Natural killer cell (primary cell): ENCODE results near the gene IL1RAPL1. TPM values are rescaled to one million over a fixed set of nuclear protein-coding genes. Genes with fewer than 3 reads are reported as not detected.

Source experiments
- ATAC-seq, 3 donors: fragments of 150-1000 bp in 2 of 3; fragments of 200-7000 bp in 1 of 3; cut with Tn5 transposase; 1 replicate in 1 of 3; 2 replicates in 2 of 3; pipeline ENCODE4 v1.10.0; 2021; ENCODE audit warnings: mild to moderate bottlenecking in 2 of 3, moderate library complexity in 2 of 3
- DNase-seq, 2 donors: peaks; one replicate each; pipeline versions ENCODE4 v3.0.0 to v3.0.0-alpha.2; 2013 to 2021; ENCODE audit warnings: mixed read lengths in 1 of 2
- H3K27ac ChIP-seq: one replicate; pipeline ENCODE4 v1.5.1; 2013; ENCODE audit warnings: mild to moderate bottlenecking, low read length
- H3K27me3 ChIP-seq: one replicate; pipeline ENCODE4 v1.6.1; 2013; ENCODE audit warnings: low read length; ENCODE audit not compliant: control insufficient read depth, insufficient read depth
- H3K36me3 ChIP-seq: one replicate; pipeline ENCODE4 v1.6.1; 2013; ENCODE audit warnings: low read length; ENCODE audit not compliant: control insufficient read depth, insufficient read depth
- H3K4me1 ChIP-seq: one replicate; pipeline ENCODE4 v1.6.1; 2013; ENCODE audit warnings: low read length; ENCODE audit not compliant: control insufficient read depth, insufficient read depth
- H3K4me3 ChIP-seq: one replicate; pipeline ENCODE4 v1.5.1; 2013; ENCODE audit warnings: low read length
- H3K9me3 ChIP-seq: one replicate; pipeline ENCODE4 v1.6.1; 2013; ENCODE audit warnings: low read length; ENCODE audit not compliant: control insufficient read depth, insufficient read depth
- H3K27ac Mint-ChIP-seq, 2 donors: one replicate each; pipeline ENCODE4 v1.8.0; 2022; ENCODE audit warnings: mild to moderate bottlenecking in 2 of 2, mixed read lengths in 2 of 2, moderate library complexity in 1 of 2
- H3K27me3 Mint-ChIP-seq, 2 donors: one replicate each; pipeline ENCODE4 v1.8.0; 2022; ENCODE audit warnings: low read depth in 2 of 2, mixed read lengths in 2 of 2
- H3K36me3 Mint-ChIP-seq: one replicate; pipeline ENCODE4 v1.8.0; 2022; ENCODE audit warnings: mixed read lengths
- H3K4me1 Mint-ChIP-seq, 2 donors: one replicate each; pipeline ENCODE4 v1.8.0; 2022; ENCODE audit warnings: mixed read lengths in 2 of 2
- H3K4me3 Mint-ChIP-seq: one replicate; pipeline ENCODE4 v1.8.0; 2022; ENCODE audit warnings: mild to moderate bottlenecking, moderate library complexity, mixed read lengths
- H3K9me3 Mint-ChIP-seq, 2 donors: one replicate each; pipeline ENCODE4 v1.8.0; 2022; ENCODE audit warnings: mixed read lengths in 2 of 2
- CTCF ChIP-seq: fragments of 200-600 bp; IDR thresholded peaks from one replicate; pipeline ENCODE4 v1.8.0; 2022; ENCODE audit warnings: antibody characterized with exemption
- WGBS: methylation state at CpG from one replicate; pipeline ENCODE4 v1.1.7; 2013; ENCODE audit warnings: missing lambda C conversion rate; ENCODE audit not compliant: insufficient coverage; 5-methylcytosine and 5-hydroxymethylcytosine counted together
- intact Hi-C: fragments of 100-400 bp; cut with micrococcal nuclease; formaldehyde crosslinking; loops from one replicate; pipeline ENCODE4 v1.14.2; 2022
- total RNA-seq, 4 donors: library from RNA; stranded (reverse); fragments of 120-200 nt in 1 of 4; gene quantifications; one replicate each; pipeline versions ENCODE4 v1.2.3 to v1.2.4, GENCODE V29; 2013 to 2022

IL1RAPL1 gene
- total RNA-seq, 3 donors from 2014 or later (not counting 1 experiment from before 2014, with no cell fraction given) = not detected

DNA sequence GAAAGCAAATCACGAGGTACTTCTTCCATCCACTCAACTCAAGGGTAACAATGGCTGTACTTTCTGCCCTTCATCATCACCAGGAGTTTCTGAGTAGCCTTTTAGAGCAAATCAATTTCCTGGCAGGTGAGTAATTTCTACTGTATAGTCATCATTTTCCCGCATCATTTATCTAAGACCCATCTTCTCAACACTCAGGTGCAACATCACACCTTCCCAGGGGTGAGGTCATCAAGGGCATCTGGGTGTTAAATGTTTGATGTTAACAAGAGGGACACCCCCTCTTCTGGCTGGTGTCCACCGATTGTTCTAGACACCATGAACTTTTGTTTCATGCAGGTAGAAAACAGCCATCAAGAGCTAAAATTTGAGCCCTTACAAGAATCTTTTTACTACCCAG lies 1314.8 kb downstream of the IL1RAPL1 start:
- Mint-ChIP-seq H3K9me3 (peaks cover 0 to 3% of the 10 kb centered on the region in 2 donors), H3K27ac (no peak overlapping the region), H3K4me1 (no peaks in the 10 kb centered on the region), H3K4me3 (no peak overlapping the region), H3K27me3 (no peaks in the 10 kb centered on the region), H3K36me3 (no peaks in the 10 kb centered on the region)
- H3K36me3 ChIP-seq = no peaks in the 10 kb centered on the region
- TF ChIP-seq CTCF = no peak
- no peaks in the 10 kb centered on the region for H3K27me3 ChIP-seq
- no peaks in the 10 kb centered on the region for H3K9me3 ChIP-seq
- ATAC-seq = no peak
- intact Hi-C loops = no loop called here
- 27% methylated on average over 2 of the region's 3 CpGs for WGBS
- DNase-seq = no peak
- H3K27ac ChIP-seq = no peak overlapping the region
- H3K4me1 ChIP-seq = no peaks in the 10 kb centered on the region
- no peak overlapping the region for H3K4me3 ChIP-seq

DNA sequence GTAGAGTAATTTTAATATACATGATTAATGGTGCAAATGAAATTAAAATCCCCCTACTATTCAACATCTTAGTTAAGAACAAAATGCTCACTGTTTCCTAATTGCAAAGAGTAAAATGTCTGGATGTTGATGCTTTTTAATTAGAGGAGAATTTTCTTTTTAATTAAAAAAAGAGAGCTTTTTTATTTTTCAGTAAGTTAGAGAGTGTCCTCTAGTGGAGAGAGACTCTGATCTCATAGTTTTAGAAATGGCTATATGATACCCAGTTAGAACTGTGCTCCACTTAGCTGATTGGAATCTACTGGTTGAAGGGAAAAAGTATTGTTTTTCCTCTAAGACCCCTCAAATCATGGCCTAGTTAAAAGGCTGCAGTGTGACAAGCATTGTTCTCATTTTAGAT lies 1316.1 kb downstream of the IL1RAPL1 start:
- Histone ChIP-seq H3K4me3 (no peak overlapping the region), H3K4me1 (no peaks in the 10 kb centered on the region), H3K9me3 (no peaks in the 10 kb centered on the region), H3K27me3 (no peaks in the 10 kb centered on the region), H3K36me3 (no peaks in the 10 kb centered on the region), H3K27ac (no peak overlapping the region)
- no peak overlapping the region for H3K4me3 Mint-ChIP-seq
- H3K4me1 Mint-ChIP-seq = no peaks in the 10 kb centered on the region
- peaks cover 0 to 3% of the 10 kb centered on the region in 2 donors for H3K9me3 Mint-ChIP-seq
- ATAC-seq (no peak), DNase-seq (no peak)
- no peaks in the 10 kb centered on the region for H3K27me3 Mint-ChIP-seq
- H3K36me3 Mint-ChIP-seq = no peaks in the 10 kb centered on the region
- TF ChIP-seq CTCF = no peak
- intact Hi-C loops = no loop called here
- H3K27ac Mint-ChIP-seq = no peak overlapping the region

- Histone ChIP-seq H3K27me3 (no peaks in the 10 kb centered on the region), H3K4me1 (no peaks in the 10 kb centered on the region), H3K4me3 (no peak overlapping the region), H3K9me3 (no peaks in the 10 kb centered on the region), H3K27ac (no peak overlapping the region), H3K36me3 (no peaks in the 10 kb centered on the region)
- Mint-ChIP-seq H3K27ac (no peak overlapping the region), H3K27me3 (no peaks in the 10 kb centered on the region), H3K36me3 (no peaks in the 10 kb centered on the region), H3K4me3 (no peak overlapping the region), H3K9me3 (peaks cover 3 to 4% of the 10 kb centered on the region in 2 donors), H3K4me1 (no peaks in the 10 kb centered on the region)
- intact Hi-C loops = no loop called here
- no peak for DNase-seq
- no peak for TF ChIP-seq CTCF
- no CpG with 5 or more reads among the region's 4 CpGs for WGBS
- ATAC-seq = no peak
Observed at GRCh38 chrX:29911673-29912072, 1324.4 kb downstream of the IL1RAPL1 start.

DNA sequence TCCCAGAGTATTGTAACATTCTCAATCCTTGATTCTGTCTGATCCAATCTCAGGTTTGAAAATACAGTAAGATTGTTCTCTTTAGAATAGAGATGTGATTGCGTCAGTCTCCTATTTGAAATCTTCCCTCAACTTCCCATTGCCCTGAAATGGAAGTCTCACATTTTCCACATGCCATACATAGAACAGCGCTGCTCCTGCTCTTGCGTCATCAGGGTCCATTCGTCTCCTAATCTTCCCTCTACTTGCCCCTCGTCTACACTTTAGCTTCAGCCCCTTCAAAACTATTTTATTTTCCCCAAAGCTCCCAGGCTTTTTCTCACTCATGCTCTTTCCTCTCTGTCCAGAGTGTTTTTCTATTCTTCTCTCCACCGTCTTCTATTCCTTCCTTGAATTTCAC lies 1326.4 kb downstream of the IL1RAPL1 start:
- H3K27ac Mint-ChIP-seq = no peak overlapping the region
- no peak overlapping the region for H3K4me3 Mint-ChIP-seq
- H3K4me1 ChIP-seq = no peaks in the 10 kb centered on the region
- TF ChIP-seq CTCF = no peak
- no peaks in the 10 kb centered on the region for H3K36me3 Mint-ChIP-seq
- H3K9me3 ChIP-seq = no peaks in the 10 kb centered on the region
- peaks cover 3 to 4% of the 10 kb centered on the region in 2 donors for H3K9me3 Mint-ChIP-seq
- DNase-seq = no peak
- H3K4me1 Mint-ChIP-seq = no peaks in the 10 kb centered on the region
- H3K27me3 Mint-ChIP-seq = no peaks in the 10 kb centered on the region
- no peak overlapping the region for H3K27ac ChIP-seq
- no peak overlapping the region for H3K4me3 ChIP-seq
- 88% methylated on average over 5 of the region's 6 CpGs for WGBS
- H3K27me3 ChIP-seq = no peaks in the 10 kb centered on the region
- intact Hi-C loops = no loop called here
- no peaks in the 10 kb centered on the region for H3K36me3 ChIP-seq
- no peak for ATAC-seq
